HG03097 (cell line): ENCODE measurements around the gene RPL19.
"Not testable (repeated sequence)": the region's sequence is repeated elsewhere in the genome, so short reads cannot be mapped to it uniquely, and the experiment has no call there.

ENCODE experiments used
- ATAC-seq: cut with Tn5 transposase; IDR thresholded peaks from one replicate; pipeline ENCODE4 v1.9.1; 2021; ENCODE audit not compliant: unreplicated experiment, low FRiP score

The RPL19 gene

GRCh38 chr17:39239640-39240314 is 39.7 kb downstream of the RPL19 start:
- ATAC-seq, result no peak

GRCh38 chr17:39240631-39241030 is 40.5 kb downstream of the RPL19 start:
- ATAC-seq, result no peak

- no peak for ATAC-seq
Observed at GRCh38 chr17:39243155-39243554, 43.1 kb downstream of the RPL19 start.

GRCh38 chr17:39244016-39244599 is 44.0 kb downstream of the RPL19 start:
- ATAC-seq, result no peak

GRCh38 chr17:39244600-39245570 is 44.8 kb downstream of the RPL19 start:
- ATAC-seq, result peak; percentile 66

- ATAC-seq, result no peak
Observed at GRCh38 chr17:39246274-39246673, 46.2 kb downstream of the RPL19 start.

GRCh38 chr17:39250076-39250475 is 50.0 kb downstream of the RPL19 start:
- ATAC-seq, result not testable (repeated sequence)

GRCh38 chr17:39251997-39252396 is 51.9 kb downstream of the RPL19 start:
- ATAC-seq, result no peak

- ATAC-seq, result no peak
Observed at GRCh38 chr17:39252788-39253460, 52.8 kb downstream of the RPL19 start.
